GM19240 (cell line): Measurements from ENCODE around the gene SIVA1.

Source experiments
- DNase-seq: peaks from one replicate; pipeline ENCODE4 v3.0.0; 2011; ENCODE audit warnings: low spot score; ENCODE audit not compliant: insufficient read length

The SIVA1 gene

DNA sequence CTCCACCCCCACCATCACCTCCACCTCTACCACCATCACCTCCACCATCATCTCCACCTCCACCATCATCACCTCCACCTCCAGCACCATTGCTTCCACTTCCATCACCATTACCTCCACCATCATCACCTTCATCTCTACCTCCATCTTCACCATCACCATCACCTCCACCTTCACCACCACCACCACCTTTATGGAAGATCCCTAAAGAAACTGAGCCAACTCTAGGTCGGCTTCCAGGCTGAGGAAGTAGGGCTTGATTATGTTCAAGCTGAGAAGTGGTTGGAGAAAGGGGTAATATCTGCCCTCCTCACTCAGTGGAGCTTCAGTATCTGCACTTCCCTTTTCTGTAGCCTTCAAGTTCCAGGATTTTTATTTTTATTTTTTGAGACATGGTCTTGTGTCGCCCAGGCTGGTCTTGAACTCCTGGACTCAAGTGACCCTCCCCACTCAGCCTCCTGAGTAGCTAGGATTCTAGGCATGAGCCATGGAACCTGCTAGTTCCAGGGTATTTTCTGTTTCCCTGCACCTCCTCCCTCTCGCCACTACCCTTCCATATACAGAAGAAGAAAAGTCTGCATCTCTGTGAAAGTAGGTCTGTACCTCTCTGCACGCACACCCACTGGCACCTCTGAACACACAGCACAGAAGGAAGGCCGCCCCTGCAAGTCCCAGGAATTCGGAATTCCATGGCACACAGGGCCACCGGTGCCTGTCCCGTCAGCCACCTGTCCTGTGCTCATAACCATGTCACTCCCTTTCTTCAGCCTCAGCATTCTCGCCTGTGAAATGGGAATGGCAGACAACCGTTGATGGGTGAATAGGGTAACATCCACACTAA, 53.9 kb downstream of the SIVA1 start:
- no peak for DNase-seq

DNA sequence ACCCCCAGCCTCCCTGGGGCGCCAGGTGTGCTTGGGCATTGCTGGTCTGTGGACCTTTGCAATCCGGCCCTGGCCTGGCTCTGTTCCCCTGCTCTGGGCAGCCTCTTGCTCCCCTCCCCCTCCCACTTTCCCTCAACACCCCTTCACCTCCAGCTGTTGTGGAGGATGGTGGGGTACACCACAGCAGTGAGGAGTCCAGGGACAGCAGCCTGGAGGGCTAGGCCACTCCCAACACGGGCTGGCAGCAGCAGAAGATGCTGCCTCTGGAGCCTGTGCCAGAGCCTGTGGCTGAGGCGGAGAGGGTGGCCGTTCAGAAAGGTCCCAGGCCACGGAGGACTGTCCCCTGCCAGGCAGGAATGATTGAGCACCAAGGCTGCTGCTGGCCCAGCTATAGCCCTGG, 55.5 kb downstream of the SIVA1 start:
- no peak for DNase-seq
